ENCODE data around the gene ZBTB33. TPM values are rescaled to one million over a fixed set of nuclear protein-coding genes. Genes with fewer than 3 reads are reported as not detected.

The ZBTB33 gene
- total RNA-seq, 1 experiment from 2014 or later = 29.0 TPM

- Histone ChIP-seq H3K4me3 (no peak overlapping the region), H3K4me1 (replicated peaks; ENCODE audit: insufficient read depth) (no peaks in the 10 kb centered on the region), H3K9me3 (ENCODE audit: insufficient read depth, low read depth) (no peaks in the 10 kb centered on the region), H3K4me2 (no peak overlapping the region), H3K27ac (no peak overlapping the region), H3K9me2 (ENCODE audit: insufficient read depth) (no peaks in the 10 kb centered on the region), H3K36me3 (ENCODE audit: low read depth) (no peaks in the 10 kb centered on the region; the same call in 1 of the 2 replicates), H4K20me1 (ENCODE audit: insufficient read depth) (no peaks in the 10 kb centered on the region), H3F3A (ENCODE audit: insufficient read depth, low read depth) (no peaks in the 10 kb centered on the region), H3K79me2 (ENCODE audit: low read depth) (no peaks in the 10 kb centered on the region), H3K27me3 (ENCODE audit: insufficient read depth, low read depth) (no peaks in the 10 kb centered on the region), H2AFZ (no peak overlapping the region)
- intact Hi-C loops (cut with micrococcal nuclease; ENCODE audit: unreplicated experiment) = no loop called here
- no peak for DNase-seq
- POLR2A ChIA-PET (ENCODE audit: unreplicated experiment) = no interaction called here
- BruUV-seq (replicated peaks) = no TSS peak
- CTCF ChIA-PET = no interaction called here
- no peak for TF ChIP-seq CTCF (conservative IDR thresholded peaks at IDR 0.05)
Measured at GRCh38 chrX:120223374-120223773, 27.2 kb upstream of the ZBTB33 start.

- Histone ChIP-seq H3K36me3 (ENCODE audit: low read depth) (no peaks in the 10 kb centered on the region; the same call in 1 of the 2 replicates), H2AFZ (no peak overlapping the region), H3K9me3 (ENCODE audit: insufficient read depth, low read depth) (no peaks in the 10 kb centered on the region), H3K27me3 (ENCODE audit: insufficient read depth, low read depth) (no peaks in the 10 kb centered on the region), H3K27ac (no peak overlapping the region), H3K4me3 (no peak overlapping the region), H4K20me1 (ENCODE audit: insufficient read depth) (no peaks in the 10 kb centered on the region), H3K4me1 (replicated peaks; ENCODE audit: insufficient read depth) (no peaks in the 10 kb centered on the region), H3K9me2 (ENCODE audit: insufficient read depth) (no peaks in the 10 kb centered on the region), H3K79me2 (ENCODE audit: low read depth) (no peaks in the 10 kb centered on the region), H3F3A (ENCODE audit: insufficient read depth, low read depth) (no peaks in the 10 kb centered on the region), H3K4me2 (no peak overlapping the region)
- no peak for DNase-seq
- CTCF ChIA-PET = no interaction called here
- POLR2A ChIA-PET (ENCODE audit: unreplicated experiment) = no interaction called here
- intact Hi-C loops (cut with micrococcal nuclease; ENCODE audit: unreplicated experiment) = no loop called here
- no TSS peak for BruUV-seq (replicated peaks)
- TF ChIP-seq CTCF (conservative IDR thresholded peaks at IDR 0.05) (no peak), EZH2 (IDR thresholded peaks at IDR 0.05; ENCODE audit: low read depth) (no peak)
Measured at GRCh38 chrX:120224388-120224787, 26.2 kb upstream of the ZBTB33 start.

- no TSS peak for BruUV-seq (replicated peaks)
- no peak for DNase-seq
- ChIA-PET POLR2A (ENCODE audit: unreplicated experiment) (no interaction called here), CTCF (no interaction called here)
- Histone ChIP-seq H3K27me3 (ENCODE audit: insufficient read depth, low read depth) (no peaks in the 10 kb centered on the region), H3K4me3 (no peak overlapping the region), H3K9me3 (ENCODE audit: insufficient read depth, low read depth) (no peaks in the 10 kb centered on the region), H2AFZ (no peak overlapping the region), H3K4me1 (replicated peaks; ENCODE audit: insufficient read depth) (no peaks in the 10 kb centered on the region), H3K27ac (no peak overlapping the region), H3K9me2 (ENCODE audit: insufficient read depth) (no peaks in the 10 kb centered on the region), H3K36me3 (ENCODE audit: low read depth) (no peaks in the 10 kb centered on the region; the same call in 1 of the 2 replicates), H3K4me2 (no peak overlapping the region), H4K20me1 (ENCODE audit: insufficient read depth) (no peaks in the 10 kb centered on the region), H3K79me2 (ENCODE audit: low read depth) (no peaks in the 10 kb centered on the region), H3F3A (ENCODE audit: insufficient read depth, low read depth) (no peaks in the 10 kb centered on the region)
- intact Hi-C loops (cut with micrococcal nuclease; ENCODE audit: unreplicated experiment) = no loop called here
- TF ChIP-seq CTCF (conservative IDR thresholded peaks at IDR 0.05) = no peak
- TF ChIP-seq EZH2 (IDR thresholded peaks at IDR 0.05; ENCODE audit: low read depth) = no peak
Measured at GRCh38 chrX:120228187-120228908, 22.3 kb upstream of the ZBTB33 start.
